Activated T-cell treated with anti-CD3 and anti-CD28 coated beads, Interleukin-2, amount 50 U/mL, for 72 hours (primary cell): Measurements from ENCODE around the gene THOC6. TPM values are rescaled to one million over a fixed set of nuclear protein-coding genes. Genes with fewer than 3 reads are reported as not detected.
"Not testable (repeated sequence)": the region's sequence is repeated elsewhere in the genome, so short reads cannot be mapped to it uniquely, and the experiment has no call there.

ENCODE experiments used
- ATAC-seq, 2 donors: fragments of 150-1000 bp; cut with Tn5 transposase; replicated peaks in 1 of 2; 2 replicates each; pipeline ENCODE4 v1.10.0; 2021; ENCODE audit warnings: moderate library complexity in 2 of 2, mild to moderate bottlenecking in 1 of 2
- DNase-seq, 2 donors: peaks; one replicate each; pipeline ENCODE4 v3.0.0; 2021 to 2022; ENCODE audit warnings: mixed read lengths in 1 of 2
- H3K27ac Mint-ChIP-seq: one replicate; pipeline ENCODE4 v1.8.0; 2022; ENCODE audit warnings: mild to moderate bottlenecking, moderate library complexity, mixed read lengths
- H3K27me3 Mint-ChIP-seq: one replicate; pipeline ENCODE4 v1.8.0; 2022; ENCODE audit warnings: low read depth, mixed read lengths
- H3K36me3 Mint-ChIP-seq, 2 donors: one replicate each; pipeline ENCODE4 v1.8.0; 2022; ENCODE audit warnings: mixed read lengths in 2 of 2, mild to moderate bottlenecking in 1 of 2; ENCODE audit not compliant: insufficient read depth in 2 of 2
- H3K4me1 Mint-ChIP-seq: one replicate; pipeline ENCODE4 v1.8.0; 2022; ENCODE audit warnings: low read depth, mixed read lengths
- H3K4me3 Mint-ChIP-seq, 2 donors: one replicate each; pipeline ENCODE4 v1.8.0; 2022; ENCODE audit warnings: mild to moderate bottlenecking in 2 of 2, mixed read lengths in 2 of 2, moderate library complexity in 2 of 2
- H3K9me3 Mint-ChIP-seq, 2 donors: one replicate each; pipeline ENCODE4 v1.8.0; 2022; ENCODE audit warnings: mixed read lengths in 2 of 2
- total RNA-seq, 2 donors: library from RNA; stranded (reverse); gene quantifications; one replicate each; pipeline ENCODE4 v1.2.3, GENCODE V29; 2022

Gene THOC6
- total RNA-seq, 2 donors from 2014 or later = 49.1 to 50.9 TPM

- peaks cover 69% of the 10 kb centered on the region for H3K4me1 Mint-ChIP-seq
- DNase-seq (no peak), ATAC-seq (peak; percentile 22 to 32)
- H3K27me3 Mint-ChIP-seq = peaks cover 12% of the 10 kb centered on the region
- no peak overlapping the region for H3K4me3 Mint-ChIP-seq
- H3K36me3 Mint-ChIP-seq = peaks cover 8 to 10% of the 10 kb centered on the region in 2 donors
- no peak overlapping the region for H3K27ac Mint-ChIP-seq
- H3K9me3 Mint-ChIP-seq = no peaks in the 10 kb centered on the region
These were observed 27.7 kb downstream of the THOC6 start for GRCh38 chr16:3051494-3051893.

- H3K9me3 Mint-ChIP-seq, H3K27me3 Mint-ChIP-seq, H3K36me3 Mint-ChIP-seq, H3K27ac Mint-ChIP-seq, DNase-seq, H3K4me3 Mint-ChIP-seq: not testable (repeated sequence)
- peak; percentile 63 to 81 for ATAC-seq
- peaks cover 82% of the 10 kb centered on the region for H3K4me1 Mint-ChIP-seq
These were observed 28.9 kb downstream of the THOC6 start for GRCh38 chr16:3052571-3053329.

GRCh38 chr16:3053330-3053710 is 29.5 kb downstream of the THOC6 start:
- ATAC-seq = peak; percentile 31 to 62
- H3K36me3 Mint-ChIP-seq, DNase-seq, H3K27ac Mint-ChIP-seq, H3K4me3 Mint-ChIP-seq, H3K27me3 Mint-ChIP-seq, H3K9me3 Mint-ChIP-seq: not testable (repeated sequence)
- H3K4me1 Mint-ChIP-seq = peaks cover 78% of the 10 kb centered on the region

GRCh38 chr16:3054965-3055733 is 31.3 kb downstream of the THOC6 start:
- ATAC-seq = no peak
- H3K4me1 Mint-ChIP-seq = peaks cover 77% of the 10 kb centered on the region
- no peaks in the 10 kb centered on the region for H3K27me3 Mint-ChIP-seq
- H3K9me3 Mint-ChIP-seq = no peaks in the 10 kb centered on the region
- H3K4me3 Mint-ChIP-seq = peak overlapping the region; percentile 52 to 53
- H3K27ac Mint-ChIP-seq = peak overlapping the region; percentile 47
- no peak for DNase-seq
- peaks cover 9 to 12% of the 10 kb centered on the region in 2 donors for H3K36me3 Mint-ChIP-seq

GRCh38 chr16:3055734-3056115 is 31.9 kb downstream of the THOC6 start:
- not testable (repeated sequence) for DNase-seq, H3K9me3 Mint-ChIP-seq, H3K27me3 Mint-ChIP-seq, ATAC-seq
- peaks cover 9 to 12% of the 10 kb centered on the region in 2 donors for H3K36me3 Mint-ChIP-seq
- H3K4me1 Mint-ChIP-seq = peaks cover 77% of the 10 kb centered on the region
- peak overlapping the region; percentile 47 for H3K27ac Mint-ChIP-seq
- H3K4me3 Mint-ChIP-seq = peak overlapping the region; percentile 52 to 53

- no peaks in the 10 kb centered on the region for H3K27me3 Mint-ChIP-seq
- peaks cover 7 to 12% of the 10 kb centered on the region in 2 donors for H3K36me3 Mint-ChIP-seq
- DNase-seq (no peak), ATAC-seq (no peak)
- no peaks in the 10 kb centered on the region for H3K9me3 Mint-ChIP-seq
- H3K27ac Mint-ChIP-seq = peak overlapping the region; percentile 63
- peak overlapping the region; percentile 91 to 97 for H3K4me3 Mint-ChIP-seq
- peaks cover 70% of the 10 kb centered on the region for H3K4me1 Mint-ChIP-seq
These were observed 32.7 kb downstream of the THOC6 start for GRCh38 chr16:3056336-3057180.

- no peak for DNase-seq
- H3K9me3 Mint-ChIP-seq = no peaks in the 10 kb centered on the region
- H3K27ac Mint-ChIP-seq = peak overlapping the region; percentile 43
- H3K36me3 Mint-ChIP-seq = peaks cover 7 to 10% of the 10 kb centered on the region in 2 donors
- no peak for ATAC-seq
- no peaks in the 10 kb centered on the region for H3K27me3 Mint-ChIP-seq
- H3K4me1 Mint-ChIP-seq = peaks cover 70% of the 10 kb centered on the region
- peak overlapping the region; percentile 91 to 97 for H3K4me3 Mint-ChIP-seq
These were observed 33.6 kb downstream of the THOC6 start for GRCh38 chr16:3057181-3058138.

- ATAC-seq (peak; percentile 41 to 52), DNase-seq (peak; percentile 63 to 72)
- peak overlapping the region; percentile 91 to 97 for H3K4me3 Mint-ChIP-seq
- H3K27ac Mint-ChIP-seq = peak overlapping the region; percentile 63
- peaks cover 76% of the 10 kb centered on the region for H3K4me1 Mint-ChIP-seq
- H3K36me3 Mint-ChIP-seq = peaks cover 9 to 14% of the 10 kb centered on the region in 2 donors
- no peaks in the 10 kb centered on the region for H3K27me3 Mint-ChIP-seq
- H3K9me3 Mint-ChIP-seq = no peaks in the 10 kb centered on the region
These were observed 34.5 kb downstream of the THOC6 start for GRCh38 chr16:3058139-3059030.

GRCh38 chr16:3059041-3059722 is 35.3 kb downstream of the THOC6 start:
- Mint-ChIP-seq H3K4me1 (peaks cover 76% of the 10 kb centered on the region), H3K36me3 (peaks cover 10 to 14% of the 10 kb centered on the region in 2 donors), H3K9me3 (no peaks in the 10 kb centered on the region), H3K27me3 (no peaks in the 10 kb centered on the region), H3K27ac (peak overlapping the region; percentile 93), H3K4me3 (peak overlapping the region; percentile 91 to 97)
- peak; percentile 85 to 87 for ATAC-seq
- peak; percentile 90 to 97 for DNase-seq

GRCh38 chr16:3059723-3060242 is 35.9 kb downstream of the THOC6 start:
- peaks cover 76% of the 10 kb centered on the region for H3K4me1 Mint-ChIP-seq
- DNase-seq = no peak
- H3K9me3 Mint-ChIP-seq = no peaks in the 10 kb centered on the region
- H3K27me3 Mint-ChIP-seq = no peaks in the 10 kb centered on the region
- no peak for ATAC-seq
- H3K36me3 Mint-ChIP-seq = peaks cover 10 to 13% of the 10 kb centered on the region in 2 donors
- peak overlapping the region; percentile 93 for H3K27ac Mint-ChIP-seq
- peak overlapping the region; percentile 85 to 91 for H3K4me3 Mint-ChIP-seq
